Measurements from ENCODE around the gene CHPF.

CHPF gene

DNA sequence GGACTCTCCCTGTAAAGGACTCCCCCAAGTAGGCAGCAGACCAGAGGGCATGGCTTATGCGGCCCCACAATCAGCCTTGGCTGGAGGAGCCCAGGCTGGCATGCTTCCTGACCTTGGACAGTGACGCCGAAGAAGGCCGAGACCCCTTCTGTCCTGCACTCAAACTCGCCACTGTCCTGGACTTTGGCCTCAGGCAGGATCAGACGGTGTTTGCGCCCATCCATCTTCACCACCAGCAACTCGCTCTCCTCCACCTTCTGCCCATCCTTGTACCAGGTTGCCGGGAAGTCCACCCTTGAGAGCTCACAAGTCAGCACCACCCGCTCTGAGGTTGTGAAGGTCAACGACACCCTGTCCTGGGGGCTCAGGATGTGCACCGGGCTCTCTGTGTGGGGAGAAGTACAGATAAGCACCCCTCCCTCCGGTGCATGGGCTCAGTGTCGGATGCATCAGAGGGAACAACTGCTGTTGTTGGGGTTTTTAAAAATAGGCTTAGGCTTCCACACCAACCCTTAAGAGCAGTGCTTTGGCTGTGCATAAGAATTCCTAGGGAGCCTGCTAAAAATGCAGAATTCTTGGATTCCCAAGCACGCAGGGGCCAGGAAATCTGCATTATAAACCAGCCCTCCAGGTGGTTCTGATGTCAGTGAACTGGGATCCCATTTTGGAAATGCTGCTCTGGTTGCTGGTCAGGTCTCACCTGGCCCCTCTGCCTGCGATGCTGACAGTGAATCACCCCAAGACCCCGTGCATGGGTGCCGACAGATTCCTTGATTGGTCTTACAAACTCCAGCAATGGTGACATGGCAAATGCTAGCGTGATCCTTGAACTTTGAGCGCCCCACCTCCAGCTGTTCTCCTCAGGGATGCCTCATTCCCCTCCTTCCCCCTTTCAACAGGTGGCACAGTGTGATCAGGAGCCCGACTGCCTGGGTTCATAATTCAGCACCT, 21.8 kb upstream of the CHPF start:
- FAIRE-seq (no peak), DNase-seq (ENCODE audit: insufficient read length) (no peak)
- TF ChIP-seq TAF1 (IDR thresholded peaks at IDR 0.05; ENCODE audit: borderline replicate concordance, low read depth, low read length) (no peak), POLR2AphosphoS5 (IDR thresholded peaks at IDR 0.05; ENCODE audit: low read depth, low read length) (no peak), POLR2A (IDR thresholded peaks at IDR 0.05; ENCODE audit: low read depth, low read length) (no peak)

DNA sequence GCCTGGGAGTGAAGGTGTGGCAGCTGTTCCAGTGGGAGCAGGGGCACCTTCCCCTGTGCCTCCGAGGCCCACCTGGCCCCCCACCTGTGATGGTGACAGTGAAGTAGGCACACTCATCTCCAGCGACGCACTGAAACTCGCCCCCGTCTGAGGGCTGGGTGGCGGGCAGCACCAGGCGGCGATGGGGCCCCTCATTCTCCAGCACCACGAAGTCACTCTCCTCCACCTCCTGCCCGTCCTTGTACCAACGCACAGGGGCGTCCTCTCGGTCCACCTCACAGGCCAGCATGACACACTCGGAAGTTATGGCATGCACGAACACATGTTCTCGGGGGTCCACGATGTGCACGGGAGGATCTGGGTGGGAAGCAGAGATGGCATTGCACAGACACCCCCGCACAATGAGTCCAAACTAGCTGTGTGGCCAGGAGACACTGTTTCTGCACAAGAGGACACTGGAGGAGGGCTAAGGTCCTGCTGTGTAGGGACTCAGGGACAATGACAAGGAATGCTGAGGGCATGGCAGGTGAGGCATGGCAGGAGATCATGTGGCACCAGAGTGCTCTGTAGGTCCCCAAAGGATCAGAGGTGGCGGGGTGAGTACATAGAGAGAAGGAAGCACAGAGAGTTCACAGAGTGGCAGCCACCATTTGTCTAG, 19.8 kb upstream of the CHPF start:
- TF ChIP-seq POLR2A (IDR thresholded peaks at IDR 0.05; ENCODE audit: low read depth, low read length) = no peak
- DNase-seq (ENCODE audit: insufficient read length) (no peak), FAIRE-seq (no peak)

DNA sequence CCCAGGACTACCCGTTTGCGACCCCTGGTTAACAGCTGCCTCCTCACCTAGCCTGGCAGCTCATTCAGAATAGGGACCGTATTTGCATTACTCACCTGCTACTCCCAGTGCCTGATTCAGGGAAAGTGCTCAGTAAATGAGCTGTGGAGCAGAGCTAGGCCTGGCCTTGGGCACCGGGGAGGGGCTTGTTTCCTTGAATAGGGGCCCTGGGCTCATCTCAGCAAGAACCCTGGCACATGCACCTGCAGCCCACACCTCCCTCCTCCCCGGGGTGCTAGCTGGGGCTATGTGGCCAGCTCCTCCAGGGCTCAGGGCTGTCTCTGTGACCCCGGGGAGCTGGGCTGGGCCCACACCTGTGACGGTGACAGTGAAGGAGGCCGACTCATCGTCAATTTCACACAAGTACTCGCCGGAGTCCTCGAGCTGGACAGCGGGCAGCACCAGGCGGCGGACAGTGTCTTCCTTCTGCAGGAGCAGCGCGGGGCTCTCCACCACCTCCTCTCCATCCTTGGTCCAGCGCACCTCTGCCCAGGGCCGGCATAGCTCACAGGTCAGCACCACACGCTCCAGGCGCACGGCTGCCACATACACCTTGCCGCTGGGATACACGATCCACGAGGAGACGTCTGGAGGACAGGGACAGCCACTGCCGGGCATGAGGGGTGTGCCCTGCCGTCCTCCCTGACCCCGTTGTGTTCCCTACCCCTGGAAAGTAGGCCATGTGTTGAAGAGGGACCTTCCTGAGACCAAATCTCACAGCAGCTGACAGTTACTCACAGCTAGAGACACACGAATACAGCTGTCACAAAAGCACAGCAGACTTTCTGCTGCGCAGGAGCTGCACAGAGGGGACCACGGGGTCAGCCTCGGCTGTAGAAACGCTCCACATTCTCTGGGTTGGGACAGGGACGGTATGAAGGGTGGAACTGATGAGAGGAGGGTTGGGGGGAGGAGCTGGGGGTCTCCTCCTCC, 18.7 kb upstream of the CHPF start:
- TF ChIP-seq POLR2A (IDR thresholded peaks at IDR 0.05; ENCODE audit: low read depth, low read length) (no peak), POLR2AphosphoS5 (IDR thresholded peaks at IDR 0.05; ENCODE audit: low read depth, low read length) (no peak), TAF1 (IDR thresholded peaks at IDR 0.05; ENCODE audit: borderline replicate concordance, low read depth, low read length) (no peak)
- no peak for FAIRE-seq
- DNase-seq (ENCODE audit: insufficient read length) = no peak

DNA sequence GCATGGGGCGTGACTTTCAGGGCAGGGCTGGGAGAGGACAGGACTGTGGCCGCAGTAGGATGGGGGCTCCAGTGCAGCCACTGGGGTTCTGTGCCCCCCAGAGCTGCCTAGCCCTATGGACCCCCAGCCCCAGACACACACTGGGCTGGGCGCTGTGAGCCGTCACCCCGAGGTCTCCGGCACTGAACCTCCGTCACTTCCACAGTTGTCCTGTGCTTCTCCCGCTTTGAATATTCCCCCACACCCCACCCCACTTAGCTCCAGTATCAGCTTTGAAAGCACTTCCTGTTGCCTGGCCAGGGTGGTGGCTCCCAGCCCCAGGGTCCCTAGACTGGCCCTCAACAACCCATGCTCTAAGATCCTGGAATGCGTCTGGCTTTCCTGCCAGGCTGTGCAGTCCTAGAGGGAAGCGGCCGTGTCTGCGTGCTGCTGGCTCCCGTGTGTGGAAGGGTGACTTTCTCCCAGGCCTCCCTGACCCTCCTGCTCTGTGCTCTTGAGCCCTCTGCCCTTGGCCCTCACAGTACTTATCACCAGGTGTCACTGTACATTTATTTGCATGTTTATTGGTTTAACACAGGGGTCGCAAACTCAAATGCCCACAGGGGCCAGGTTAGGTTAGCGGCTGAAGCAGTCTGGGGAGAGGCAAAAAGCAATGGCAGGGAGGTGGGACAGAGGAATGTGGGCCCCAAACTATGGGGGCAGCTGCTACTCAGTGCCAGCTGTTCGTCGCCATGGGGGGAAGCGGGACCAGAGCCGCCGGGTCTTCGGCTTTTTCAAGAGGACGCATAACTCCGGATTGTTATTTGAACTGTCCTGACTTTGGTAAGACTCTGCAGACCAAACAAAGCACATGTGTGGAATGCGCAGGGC, 17.8 kb upstream of the CHPF start:
- DNase-seq (ENCODE audit: insufficient read length) = no peak
- no peak for FAIRE-seq
- no peak for TF ChIP-seq TAF1 (IDR thresholded peaks at IDR 0.05; ENCODE audit: borderline replicate concordance, low read depth, low read length)
- no peak for TF ChIP-seq POLR2A (IDR thresholded peaks at IDR 0.05; ENCODE audit: low read depth, low read length)
- no peak for TF ChIP-seq POLR2AphosphoS5 (IDR thresholded peaks at IDR 0.05; ENCODE audit: low read depth, low read length)

DNA sequence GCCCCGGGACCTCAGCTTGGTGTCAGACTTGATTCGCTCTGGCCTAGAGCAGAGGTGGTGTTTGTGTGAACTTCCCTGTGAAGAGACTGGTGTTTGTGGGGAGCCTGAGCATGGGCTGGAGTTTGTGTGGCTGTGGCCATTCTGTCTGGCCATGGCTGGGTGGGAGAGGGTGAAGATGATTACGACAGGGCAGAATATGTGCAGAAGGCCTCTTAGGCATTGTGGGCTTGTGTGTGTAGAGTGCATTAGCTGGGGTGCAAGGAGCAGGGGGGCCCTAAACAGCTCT, 17.2 kb upstream of the CHPF start:
- FAIRE-seq = no peak
- no peak for TF ChIP-seq POLR2A (IDR thresholded peaks at IDR 0.05; ENCODE audit: low read depth, low read length)
- TF ChIP-seq POLR2AphosphoS5 (IDR thresholded peaks at IDR 0.05; ENCODE audit: low read depth, low read length) = no peak
- TF ChIP-seq TAF1 (IDR thresholded peaks at IDR 0.05; ENCODE audit: borderline replicate concordance, low read depth, low read length) = no peak
- no peak for DNase-seq (ENCODE audit: insufficient read length)

DNA sequence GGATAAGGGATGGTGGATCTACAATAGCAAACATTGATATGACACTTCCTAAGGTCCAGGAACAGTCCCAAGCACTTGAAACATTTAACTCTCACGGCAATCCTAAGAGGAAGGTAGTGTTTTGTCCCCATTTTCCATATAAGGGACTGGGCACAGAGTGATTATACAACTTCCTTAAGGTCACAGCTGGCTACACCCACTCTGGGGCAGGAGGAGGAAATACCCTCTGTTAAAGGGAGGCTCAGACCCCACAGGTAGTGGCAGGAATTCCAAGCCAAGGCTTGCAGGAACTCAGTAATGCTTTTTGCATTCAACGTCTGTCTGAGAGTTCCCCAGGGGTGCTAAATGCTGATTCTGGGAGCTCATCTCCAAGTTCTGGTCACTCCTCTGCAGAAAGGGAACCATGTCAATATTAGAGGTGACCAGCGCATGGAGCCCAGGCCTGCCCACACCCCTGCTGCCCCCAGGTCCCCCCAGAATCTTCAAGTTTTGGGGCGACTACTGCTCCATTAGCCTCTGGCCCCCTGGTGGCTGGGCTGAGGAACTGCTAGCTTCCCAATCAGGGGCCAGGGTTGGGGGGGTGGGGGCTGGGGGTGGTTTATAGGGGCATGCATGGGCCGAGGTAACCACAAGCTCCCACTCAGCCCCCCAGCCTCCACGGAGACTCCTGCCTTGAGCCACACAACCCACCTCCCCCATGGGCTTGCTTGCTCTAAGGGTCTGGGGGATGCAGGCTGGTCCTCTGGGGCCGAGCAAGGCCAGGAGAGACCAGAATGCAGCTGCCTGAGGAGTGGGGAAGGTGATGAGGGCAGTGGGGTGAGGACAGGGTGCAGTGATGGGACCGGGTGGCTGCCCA, 16.7 kb upstream of the CHPF start:
- DNase-seq (ENCODE audit: insufficient read length) (peak; percentile 73), FAIRE-seq (no peak)
- no peak for TF ChIP-seq TAF1 (IDR thresholded peaks at IDR 0.05; ENCODE audit: borderline replicate concordance, low read depth, low read length)
- no peak for TF ChIP-seq POLR2AphosphoS5 (IDR thresholded peaks at IDR 0.05; ENCODE audit: low read depth, low read length)
- no peak for TF ChIP-seq POLR2A (IDR thresholded peaks at IDR 0.05; ENCODE audit: low read depth, low read length)

DNA sequence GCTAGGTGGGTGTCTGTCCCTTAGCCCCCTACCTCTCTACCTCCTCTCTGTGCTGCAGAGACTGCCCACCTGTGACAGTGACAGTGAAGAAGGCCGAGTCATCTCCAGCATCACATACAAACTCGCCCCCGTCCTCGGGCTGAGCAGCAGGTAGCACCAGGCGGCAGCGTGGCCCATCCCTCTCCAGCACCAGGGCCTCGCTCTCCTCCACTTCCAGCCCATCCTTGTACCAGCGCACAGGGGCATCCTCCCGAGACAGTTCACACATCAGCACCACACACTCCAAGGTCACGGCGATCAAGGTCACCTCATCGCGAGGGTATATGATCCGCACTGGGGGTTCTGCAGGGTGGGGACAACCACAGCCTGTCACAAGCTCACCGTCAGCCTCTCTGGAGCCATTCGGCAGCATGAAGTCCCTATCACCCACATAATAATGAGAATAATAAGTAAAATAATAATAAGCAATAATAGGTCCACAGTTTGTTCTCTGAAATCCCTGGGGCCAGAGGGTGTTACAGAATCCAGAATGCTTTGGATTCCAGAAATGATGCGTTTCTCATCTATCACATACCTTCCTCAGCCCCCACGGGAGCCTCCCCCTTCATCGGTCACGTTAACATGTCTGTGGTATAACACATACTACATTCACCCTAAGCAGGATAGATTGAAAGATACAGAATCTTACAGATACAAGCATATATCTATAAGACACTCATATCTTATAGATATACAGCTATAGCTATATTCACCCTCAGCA, 15.7 kb upstream of the CHPF start:
- FAIRE-seq (no peak), DNase-seq (ENCODE audit: insufficient read length) (no peak)
- TF ChIP-seq POLR2A (IDR thresholded peaks at IDR 0.05; ENCODE audit: low read depth, low read length) = no peak
- TF ChIP-seq TAF1 (IDR thresholded peaks at IDR 0.05; ENCODE audit: borderline replicate concordance, low read depth, low read length) = no peak
- no peak for TF ChIP-seq POLR2AphosphoS5 (IDR thresholded peaks at IDR 0.05; ENCODE audit: low read depth, low read length)

DNA sequence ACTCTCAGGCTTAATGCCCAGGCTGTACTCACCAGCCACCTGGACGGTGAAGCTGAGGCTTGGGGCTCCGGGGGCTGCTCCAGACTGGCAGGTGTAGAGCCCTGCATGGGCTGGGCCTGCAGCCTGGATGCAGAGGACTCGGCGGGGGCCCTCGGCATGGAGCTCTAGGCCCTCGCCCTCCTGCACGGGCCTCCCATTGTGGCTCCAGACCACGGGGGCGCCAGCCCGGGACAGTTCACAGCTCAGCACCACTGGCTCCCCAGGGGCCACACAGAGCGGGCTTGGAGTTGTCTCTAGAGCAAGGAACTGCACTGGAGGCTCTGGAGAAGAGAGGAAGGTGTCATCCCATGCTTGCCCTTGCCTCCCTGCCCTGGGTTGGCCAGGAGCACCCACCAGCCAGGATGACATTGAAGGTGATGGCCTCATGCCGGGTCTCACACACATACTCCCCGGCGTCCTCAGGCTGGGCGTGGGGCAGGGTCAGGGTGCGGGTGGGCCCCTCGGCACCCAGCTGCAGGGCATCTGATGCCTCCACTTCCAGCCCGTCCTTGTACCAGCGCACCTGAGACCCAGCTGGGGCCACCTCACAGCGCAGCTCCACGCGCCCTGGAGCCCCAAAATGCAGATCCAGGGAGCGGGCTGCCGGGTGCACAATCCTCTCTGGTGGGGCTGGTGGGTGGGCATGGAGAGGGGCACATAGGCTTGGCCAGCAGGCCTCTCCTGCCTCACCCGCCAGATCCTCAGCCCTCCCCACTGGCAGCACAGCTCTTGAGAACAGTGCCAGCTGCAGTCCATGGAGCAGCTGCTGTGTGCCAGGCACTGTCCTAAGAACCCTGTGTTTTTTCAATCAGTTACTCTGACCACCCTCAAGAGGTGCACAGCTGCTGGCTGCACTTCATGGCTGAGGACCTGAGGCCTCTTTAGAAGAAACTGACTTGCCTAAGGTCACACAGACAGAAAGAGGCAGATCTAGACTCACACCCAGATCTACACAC, 14.5 kb upstream of the CHPF start:
- TF ChIP-seq POLR2A (IDR thresholded peaks at IDR 0.05; ENCODE audit: low read depth, low read length) = no peak
- TF ChIP-seq TAF1 (IDR thresholded peaks at IDR 0.05; ENCODE audit: borderline replicate concordance, low read depth, low read length) = no peak
- DNase-seq (ENCODE audit: insufficient read length) = no peak
- FAIRE-seq = no peak
